Astrocyte (in vitro differentiated cells and primary cell): Measurements from ENCODE around the gene OTOGL. TPM values are rescaled to one million over a fixed set of nuclear protein-coding genes. Genes with fewer than 3 reads are reported as not detected.
A peak's percentile ranks its signal among the peaks of the same experiment; 100 is the strongest.

Experiments used
- DNase-seq: peaks from one replicate; pipeline ENCODE4 v3.0.0-alpha.2; 2010; ENCODE audit warnings: low read depth
- FAIRE-seq: peaks from 2 replicates; lab custom pipeline; 2011; peaks lifted over from hg19 to GRCh38; lab: Jason Lieb, UNC
- H2AFZ ChIP-seq: 2 replicates; pipeline ENCODE4 v1.6.0; 2012; ENCODE audit warnings: low read depth, low read length, inconsistent platforms
- H3K27ac ChIP-seq: 2 replicates; pipeline ENCODE4 v1.5.1; 2011; ENCODE audit warnings: low read depth, low read length, inconsistent platforms
- H3K27me3 ChIP-seq: 2 replicates; pipeline ENCODE4 v1.6.0; 2011; ENCODE audit warnings: low read length, inconsistent platforms; ENCODE audit not compliant: insufficient read depth
- H3K36me3 ChIP-seq: 2 replicates; pipeline ENCODE4 v1.5.1; 2011; ENCODE audit warnings: low read length, inconsistent platforms; ENCODE audit not compliant: insufficient read depth
- H3K4me1 ChIP-seq: 2 replicates; pipeline ENCODE4 v1.5.1; 2011; ENCODE audit warnings: low read length, inconsistent platforms; ENCODE audit not compliant: insufficient read depth
- H3K4me2 ChIP-seq: 2 replicates; pipeline ENCODE4 v1.6.0; 2012; ENCODE audit warnings: low read length, inconsistent platforms
- H3K4me3 ChIP-seq: 2 replicates; pipeline ENCODE4 v1.5.1; 2011; ENCODE audit warnings: low read depth, mild to moderate bottlenecking, low read length, inconsistent platforms; ENCODE audit not compliant: insufficient read depth
- H3K79me2 ChIP-seq: 2 replicates; pipeline ENCODE4 v1.6.0; 2012; ENCODE audit warnings: mild to moderate bottlenecking, low read length, inconsistent platforms; ENCODE audit not compliant: insufficient read depth
- H3K9ac ChIP-seq: 2 replicates; pipeline ENCODE4 v1.6.0; 2012; ENCODE audit warnings: mild to moderate bottlenecking, low read length, inconsistent platforms
- H3K9me3 ChIP-seq: 2 replicates; pipeline ENCODE4 v1.5.1; 2012; ENCODE audit warnings: low read depth, mild to moderate bottlenecking, low read length, inconsistent platforms; ENCODE audit not compliant: insufficient read depth
- H4K20me1 ChIP-seq: 2 replicates; pipeline ENCODE4 v1.6.0; 2012; ENCODE audit warnings: low read length, inconsistent platforms; ENCODE audit not compliant: insufficient read depth
- H3K27ac Mint-ChIP-seq: one replicate; pipeline ENCODE4 v1.8.0; 2021; ENCODE audit warnings: mild to moderate bottlenecking, mixed read lengths; ENCODE audit not compliant: unreplicated experiment
- H3K27me3 Mint-ChIP-seq: one replicate; pipeline ENCODE4 v1.8.0; 2021; ENCODE audit warnings: low read depth, mixed read lengths; ENCODE audit not compliant: unreplicated experiment
- H3K36me3 Mint-ChIP-seq: one replicate; pipeline ENCODE4 v1.8.0; 2021; ENCODE audit warnings: low read depth, mixed read lengths; ENCODE audit not compliant: unreplicated experiment
- H3K4me1 Mint-ChIP-seq: one replicate; pipeline ENCODE4 v1.8.0; 2021; ENCODE audit warnings: low read depth, mixed read lengths; ENCODE audit not compliant: unreplicated experiment
- H3K4me3 Mint-ChIP-seq: one replicate; pipeline ENCODE4 v1.8.0; 2021; ENCODE audit warnings: mild to moderate bottlenecking, moderate library complexity, mixed read lengths; ENCODE audit not compliant: unreplicated experiment
- H3K9me3 Mint-ChIP-seq: one replicate; pipeline ENCODE4 v1.8.0; 2021; ENCODE audit warnings: mild to moderate bottlenecking, mixed read lengths; ENCODE audit not compliant: unreplicated experiment
- EZH2 ChIP-seq: IDR thresholded peaks from 2 replicates; pipeline ENCODE4 v1.6.1; 2012; ENCODE audit warnings: mild to moderate bottlenecking, low read length, inconsistent platforms; ENCODE audit not compliant: insufficient read depth
- total RNA-seq: library from RNA; stranded (reverse); gene quantifications from 2 replicates; pipeline ENCODE4 v1.2.1, GENCODE V29; 2021
- TF ChIP-seq, protein P1 (sequence below): IDR thresholded peaks from 2 replicates; pipeline ENCODE4 v1.5.1; 2011; ENCODE audit warnings: low read depth, mild to moderate bottlenecking, inconsistent platforms, low read length, moderate library complexity; ENCODE audit not compliant: insufficient read depth

The OTOGL gene
- total RNA-seq, 1 donor from 2014 or later, result 0.16 TPM

DNA sequence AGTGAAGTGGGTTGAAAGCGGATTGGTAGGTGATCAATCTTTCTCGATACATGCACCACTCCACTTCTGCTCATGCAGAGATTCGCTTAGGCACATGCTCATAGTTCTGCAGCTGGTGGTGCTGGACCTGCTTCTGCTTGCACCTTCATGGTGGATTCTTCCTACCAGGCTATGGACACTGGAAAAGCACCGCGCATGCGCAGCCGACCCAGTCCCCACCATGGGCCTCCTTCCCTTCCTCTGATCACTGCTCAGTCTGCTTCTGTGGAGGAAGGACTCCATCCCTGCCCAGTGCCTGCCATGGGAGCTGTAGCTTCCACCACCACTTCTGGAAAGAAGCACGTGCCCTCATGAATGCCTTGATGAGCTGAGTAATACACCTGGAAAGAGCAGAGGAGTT is 282.9 kb downstream of the OTOGL start:
- no peaks in the 10 kb centered on the region for H3K4me1 Mint-ChIP-seq
- no peak for TF ChIP-seq EZH2
- TF ChIP-seq, protein P1, sequence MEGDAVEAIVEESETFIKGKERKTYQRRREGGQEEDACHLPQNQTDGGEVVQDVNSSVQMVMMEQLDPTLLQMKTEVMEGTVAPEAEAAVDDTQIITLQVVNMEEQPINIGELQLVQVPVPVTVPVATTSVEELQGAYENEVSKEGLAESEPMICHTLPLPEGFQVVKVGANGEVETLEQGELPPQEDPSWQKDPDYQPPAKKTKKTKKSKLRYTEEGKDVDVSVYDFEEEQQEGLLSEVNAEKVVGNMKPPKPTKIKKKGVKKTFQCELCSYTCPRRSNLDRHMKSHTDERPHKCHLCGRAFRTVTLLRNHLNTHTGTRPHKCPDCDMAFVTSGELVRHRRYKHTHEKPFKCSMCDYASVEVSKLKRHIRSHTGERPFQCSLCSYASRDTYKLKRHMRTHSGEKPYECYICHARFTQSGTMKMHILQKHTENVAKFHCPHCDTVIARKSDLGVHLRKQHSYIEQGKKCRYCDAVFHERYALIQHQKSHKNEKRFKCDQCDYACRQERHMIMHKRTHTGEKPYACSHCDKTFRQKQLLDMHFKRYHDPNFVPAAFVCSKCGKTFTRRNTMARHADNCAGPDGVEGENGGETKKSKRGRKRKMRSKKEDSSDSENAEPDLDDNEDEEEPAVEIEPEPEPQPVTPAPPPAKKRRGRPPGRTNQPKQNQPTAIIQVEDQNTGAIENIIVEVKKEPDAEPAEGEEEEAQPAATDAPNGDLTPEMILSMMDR, result no peak
- H4K20me1 ChIP-seq, result no peaks in the 10 kb centered on the region
- no peak overlapping the region for H2AFZ ChIP-seq
- H3K27me3 ChIP-seq, result no peaks in the 10 kb centered on the region
- no peak overlapping the region for H3K4me3 Mint-ChIP-seq
- H3K79me2 ChIP-seq, result no peaks in the 10 kb centered on the region
- H3K9ac ChIP-seq, result no peak overlapping the region
- DNase-seq (no peak), FAIRE-seq (no peak)
- no peak overlapping the region for H3K27ac ChIP-seq
- H3K4me2 ChIP-seq, result no peak overlapping the region
- no peaks in the 10 kb centered on the region for H3K9me3 ChIP-seq
- H3K27ac Mint-ChIP-seq, result no peak overlapping the region
- no peaks in the 10 kb centered on the region for H3K27me3 Mint-ChIP-seq
- no peaks in the 10 kb centered on the region for H3K36me3 Mint-ChIP-seq
- H3K9me3 Mint-ChIP-seq, result peaks cover 3% of the 10 kb centered on the region
- H3K4me1 ChIP-seq, result no peaks in the 10 kb centered on the region
- H3K4me3 ChIP-seq, result no peak overlapping the region
- no peaks in the 10 kb centered on the region for H3K36me3 ChIP-seq

DNA sequence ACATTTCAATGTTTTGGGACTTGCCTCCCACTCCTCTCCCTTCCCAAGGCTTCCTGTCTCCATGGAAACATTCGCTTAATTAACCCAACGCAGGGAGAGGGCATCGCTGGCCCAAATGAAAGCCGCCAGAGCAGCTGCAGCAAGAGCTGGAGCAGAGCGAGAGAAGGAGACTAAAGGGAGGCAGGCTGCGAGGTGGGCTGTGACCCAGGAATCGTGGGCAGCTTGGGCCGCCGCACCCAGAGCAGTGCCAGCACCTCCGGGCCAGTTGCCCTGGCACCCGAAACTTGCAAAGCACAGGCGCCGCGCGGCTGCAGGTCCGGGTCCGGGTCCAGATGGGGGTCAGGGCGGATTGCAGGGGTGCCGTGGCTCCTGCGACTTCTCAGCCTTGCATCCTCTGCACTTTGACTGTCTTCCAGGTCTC is 301.2 kb downstream of the OTOGL start:
- no peak for TF ChIP-seq EZH2
- TF ChIP-seq, protein P1, result no peak
- Mint-ChIP-seq H3K27ac (no peak overlapping the region), H3K27me3 (no peaks in the 10 kb centered on the region), H3K4me3 (no peak overlapping the region), H3K9me3 (peaks cover 4% of the 10 kb centered on the region), H3K36me3 (no peaks in the 10 kb centered on the region), H3K4me1 (no peaks in the 10 kb centered on the region)
- FAIRE-seq (no peak), DNase-seq (peak; percentile 31)
- Histone ChIP-seq H3K4me2 (peak overlapping the region; percentile 97), H3K9ac (peak overlapping the region; percentile 71), H3K4me3 (peak overlapping the region; percentile 77), H3K9me3 (no peaks in the 10 kb centered on the region), H3K27me3 (no peaks in the 10 kb centered on the region), H3K4me1 (no peaks in the 10 kb centered on the region), H3K36me3 (no peaks in the 10 kb centered on the region), H3K79me2 (no peaks in the 10 kb centered on the region), H4K20me1 (no peaks in the 10 kb centered on the region), H3K27ac (no peak overlapping the region), H2AFZ (peak overlapping the region; percentile 91)

DNA sequence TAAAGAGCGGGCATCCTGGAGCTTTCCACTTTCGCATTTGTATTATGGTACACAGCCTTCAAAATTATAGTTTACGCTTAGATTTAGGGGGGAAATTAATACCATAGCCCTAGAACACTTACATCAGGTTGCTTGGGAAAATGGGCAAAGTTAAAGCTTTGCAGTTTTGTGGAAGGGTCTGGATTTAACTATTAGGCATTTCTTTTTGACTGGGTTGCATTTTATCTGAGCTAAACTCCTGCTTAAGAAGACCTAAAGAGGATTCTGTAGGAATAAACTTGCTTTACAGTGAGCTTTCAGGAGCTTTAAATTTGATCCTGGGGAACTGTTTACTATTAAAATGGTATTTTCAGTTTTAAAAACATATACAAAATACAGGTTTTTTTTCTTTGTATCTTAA is 301.9 kb downstream of the OTOGL start:
- H4K20me1 ChIP-seq, result no peaks in the 10 kb centered on the region
- peak overlapping the region; percentile 77 for H3K4me3 ChIP-seq
- FAIRE-seq, result no peak
- Mint-ChIP-seq H3K4me1 (no peaks in the 10 kb centered on the region), H3K36me3 (no peaks in the 10 kb centered on the region), H3K9me3 (peaks cover 4% of the 10 kb centered on the region), H3K27me3 (no peaks in the 10 kb centered on the region), H3K4me3 (no peak overlapping the region), H3K27ac (no peak overlapping the region)
- H3K4me1 ChIP-seq, result no peaks in the 10 kb centered on the region
- H2AFZ ChIP-seq, result peak overlapping the region; percentile 91
- H3K9ac ChIP-seq, result peak overlapping the region; percentile 71
- no peak overlapping the region for H3K27ac ChIP-seq
- DNase-seq, result no peak
- no peaks in the 10 kb centered on the region for H3K36me3 ChIP-seq
- peak overlapping the region; percentile 97 for H3K4me2 ChIP-seq
- H3K9me3 ChIP-seq, result no peaks in the 10 kb centered on the region
- H3K27me3 ChIP-seq, result no peaks in the 10 kb centered on the region
- no peaks in the 10 kb centered on the region for H3K79me2 ChIP-seq
- TF ChIP-seq, protein P1, result no peak
- no peak for TF ChIP-seq EZH2
